ENCODE measurements around the gene UTY. TPM values are rescaled to one million over a fixed set of nuclear protein-coding genes. Genes with fewer than 3 reads are reported as not detected.

The UTY gene
- total RNA-seq, 1 experiment from 2014 or later = not detected

- no peaks in the 10 kb centered on the region for H3K27me3 ChIP-seq (ENCODE audit: insufficient read depth, low read length)
- no peak for TF ChIP-seq CTCF (conservative IDR thresholded peaks at IDR 0.05)
- H3K27me3 Mint-ChIP-seq (ENCODE audit: low read depth) = no peaks in the 10 kb centered on the region
- H2BK12ac ChIP-seq (ENCODE audit: insufficient read length, low read depth, low read length) = no peak overlapping the region
- H4K8ac ChIP-seq (replicated peaks; ENCODE audit: insufficient read length, low read depth, low read length) = no peak overlapping the region
- no peak overlapping the region for H3K14ac ChIP-seq (ENCODE audit: insufficient read depth, low read length)
- no peak overlapping the region for H2AFZ ChIP-seq (ENCODE audit: low read length)
- no peak overlapping the region for H4K5ac ChIP-seq (ENCODE audit: insufficient read length, low read depth, low read length)
- H3K9me3 ChIP-seq (ENCODE audit: control insufficient read depth, low read depth, low read length) = no peaks in the 10 kb centered on the region
- H3K36me3 Mint-ChIP-seq (ENCODE audit: insufficient read depth in 1 of 3, low read depth in 3 of 3) = no peaks in the 10 kb centered on the region
- H3K79me1 ChIP-seq (ENCODE audit: insufficient read depth, low read depth, low read length, poor library complexity, severe bottlenecking) = no peaks in the 10 kb centered on the region
- no peak overlapping the region for H3K27ac ChIP-seq (ENCODE audit: insufficient read length, low read depth, low read length)
- no peaks in the 10 kb centered on the region for H4K20me1 ChIP-seq (ENCODE audit: control insufficient read depth, insufficient read depth, insufficient read length)
- H2BK15ac ChIP-seq (ENCODE audit: low read depth, low read length) = no peak overlapping the region
- no peak for DNase-seq
- no peak overlapping the region for H2BK5ac ChIP-seq (ENCODE audit: insufficient read length, low read length)
- H3K23me2 ChIP-seq (ENCODE audit: insufficient read length, low read depth, low read length, poor library complexity, severe bottlenecking) = no peaks in the 10 kb centered on the region
- no peak overlapping the region for H3K4ac ChIP-seq (ENCODE audit: low read depth, low read length)
- no peak overlapping the region for H3T11ph ChIP-seq (ENCODE audit: low read length)
- no peak overlapping the region for H3K9ac ChIP-seq (ENCODE audit: extremely low read depth, insufficient read length, low read length)
- H3K23ac ChIP-seq (ENCODE audit: insufficient read length, low read depth, low read length) = no peak overlapping the region
- no peak overlapping the region for H2BK20ac ChIP-seq (ENCODE audit: low read depth, low read length, poor library complexity, severe bottlenecking)
- H2BK120ac ChIP-seq (ENCODE audit: low read depth, low read length, poor library complexity, severe bottlenecking) = no peak overlapping the region
- no peaks in the 10 kb centered on the region for H3K9me3 Mint-ChIP-seq
- no peak overlapping the region for H3K4me3 Mint-ChIP-seq
- no peak overlapping the region for H3K4me2 ChIP-seq (ENCODE audit: insufficient read depth, insufficient read length, low read length)
- no peak overlapping the region for H3K56ac ChIP-seq (ENCODE audit: insufficient read length, low read depth, low read length)
- no peaks in the 10 kb centered on the region for H3K79me2 ChIP-seq (ENCODE audit: insufficient read depth, low read length)
- no peaks in the 10 kb centered on the region for H3K4me1 ChIP-seq (ENCODE audit: insufficient read depth, low read length)
- no peak overlapping the region for H3K27ac Mint-ChIP-seq
- H3K18ac ChIP-seq (ENCODE audit: insufficient read length, low read depth, low read length) = no peak overlapping the region
- no peak overlapping the region for H2AK5ac ChIP-seq (ENCODE audit: insufficient read length, low read length)
- H4K91ac ChIP-seq (ENCODE audit: insufficient read length, low read depth, low read length) = no peak overlapping the region
- H3K4me1 Mint-ChIP-seq = no peaks in the 10 kb centered on the region
- WGBS (ENCODE audit: extremely low coverage, insufficient read length, low lambda C conversion rate) = no CpG with 5 or more reads among the region's 5 CpGs
Measured at GRCh38 chrY:13337934-13338333, 141.9 kb downstream of the UTY start.
